Panc1 (cell line): Measurements from ENCODE around the gene APOBEC2. TPM values are rescaled to one million over a fixed set of nuclear protein-coding genes. Genes with fewer than 3 reads are reported as not detected.

ENCODE experiments used
- ATAC-seq: fragments of 200-7000 bp; cut with Tn5 transposase; 2 replicates; pipeline ENCODE4 v1.9.1; 2020; ENCODE audit warnings: mild to moderate bottlenecking, moderate library complexity
- BruUV-seq: library from RNA; stranded (reverse); fragments of 400-500 nt; replicated peaks from 2 replicates; lab custom pipeline; 2021; lab: Mats Ljungman, UMichigan
- CTCF ChIA-PET: fragments of 300-600 bp; sonication (Branson Sonifier 250); formaldehyde crosslinking; loops from one replicate; lab custom pipeline; 2022; ENCODE audit warnings: antibody characterized with exemption; lab: Charles Lee
- POLR2A ChIA-PET: fragments of 300-600 bp; sonication (Branson Sonifier 250); formaldehyde crosslinking; loops from one replicate; lab custom pipeline; 2022; ENCODE audit warnings: antibody characterized with exemption; lab: Charles Lee
- DNase-seq: peaks from one replicate; pipeline ENCODE4 v3.0.0-alpha.2; 2010; ENCODE audit warnings: low read depth, low spot score
- H3K27ac ChIP-seq: 2 replicates; pipeline ENCODE4 v1.5.1; 2011; ENCODE audit warnings: mild to moderate bottlenecking, low read length, inconsistent platforms
- H3K27me3 ChIP-seq: fragments of 200-500 bp; sonication (Bioruptor generic); 2 replicates; pipeline ENCODE4 v1.6.0; 2014; ENCODE audit warnings: low read length, inconsistent platforms; ENCODE audit not compliant: control insufficient read depth, insufficient read depth
- H3K36me3 ChIP-seq: fragments of 200-500 bp; sonication (Bioruptor generic); 2 replicates; pipeline ENCODE4 v1.5.1; 2014; ENCODE audit warnings: inconsistent platforms, mild to moderate bottlenecking, low read length, moderate library complexity; ENCODE audit not compliant: control insufficient read depth, insufficient read depth
- H3K4me1 ChIP-seq: 2 replicates; pipeline ENCODE4 v1.5.1; 2011; ENCODE audit warnings: inconsistent platforms, mild to moderate bottlenecking, low read length, moderate library complexity; ENCODE audit not compliant: control insufficient read depth, insufficient read depth
- H3K4me3 ChIP-seq, 2 experiments: 2 replicates each; pipeline ENCODE4 v1.5.1; 2011 to 2012; ENCODE audit warnings: low read depth in 2 of 2, low read length in 2 of 2, mild to moderate bottlenecking in 2 of 2, inconsistent platforms in 1 of 2, moderate library complexity in 1 of 2
- H3K9me3 ChIP-seq: fragments of 200-500 bp; sonication (Bioruptor generic); 2 replicates; pipeline ENCODE4 v1.5.1; 2014; ENCODE audit warnings: low read depth, mild to moderate bottlenecking, inconsistent platforms, low read length, moderate library complexity; ENCODE audit not compliant: control insufficient read depth, insufficient read depth
- CTCF ChIP-seq: fragments of 450-650 bp; IDR thresholded peaks from 2 replicates; pipeline ENCODE4 v1.5.1; 2017; ENCODE audit warnings: mild to moderate bottlenecking
- POLR2AphosphoS5 ChIP-seq: IDR thresholded peaks from 2 replicates; pipeline ENCODE4 v1.6.1; 2012; ENCODE audit warnings: mild to moderate bottlenecking, low read depth, low read length, moderate library complexity
- REST ChIP-seq, 2 experiments: IDR thresholded peaks; 2 replicates each; pipeline ENCODE4 v1.6.1; 2011 to 2012; ENCODE audit warnings: low read depth in 2 of 2, control low read depth in 1 of 2, low read length in 1 of 2, mild to moderate bottlenecking in 1 of 2, moderate library complexity in 1 of 2; ENCODE audit not compliant: insufficient read depth in 1 of 2
- SIN3A ChIP-seq: IDR thresholded peaks from 2 replicates; pipeline ENCODE4 v1.6.1; 2012; ENCODE audit warnings: low read depth, mild to moderate bottlenecking, low read length, moderate library complexity, borderline replicate concordance; ENCODE audit not compliant: insufficient read depth
- TCF7L2 ChIP-seq: IDR thresholded peaks from 2 replicates; pipeline ENCODE4 v1.6.1; 2011; ENCODE audit warnings: mild to moderate bottlenecking, low read depth, low read length, inconsistent platforms
- in situ Hi-C: cut with HindIII; loops from 2 replicates; pipeline ENCODE4 v1.10.0; 2016; ENCODE audit warnings: low sequenced_read_pairs, low pct_unique_long_range_greater_than_20kb
- intact Hi-C: fragments of 100-400 bp; cut with micrococcal nuclease; formaldehyde crosslinking; loops from one replicate; pipeline ENCODE4 v1.10.0; 2022; ENCODE audit not compliant: unreplicated experiment
- total RNA-seq: library from RNA; stranded (reverse); gene quantifications from one replicate; pipeline ENCODE4 v1.2.1, GENCODE V29; 2021; ENCODE audit not compliant: unreplicated experiment

The APOBEC2 gene
- total RNA-seq, 1 experiment from 2014 or later: not detected

GRCh38 chr6:41032830-41033229 is 20.2 kb upstream of the APOBEC2 start:
- ATAC-seq: no peak
- CTCF ChIA-PET: no interaction called here
- DNase-seq: no peak
- Histone ChIP-seq H3K4me3 (no peak overlapping the region), H3K27me3 (no peaks in the 10 kb centered on the region; the same call in 1 of the 2 replicates), H3K9me3 (no peaks in the 10 kb centered on the region), H3K4me1 (peaks cover 6% of the 10 kb centered on the region; the same call in 1 of the 2 replicates), H3K36me3 (no peaks in the 10 kb centered on the region), H3K27ac (no peak overlapping the region)
- TF ChIP-seq SIN3A: no peak
- no peak for TF ChIP-seq REST (IDR thresholded peaks at IDR 0.05; ENCODE audit: insufficient read depth in 1 of 2, low read depth in 2 of 2, low read length in 1 of 2)
- no peak for TF ChIP-seq POLR2AphosphoS5
- no peak for TF ChIP-seq CTCF
- TF ChIP-seq TCF7L2: no peak
- no TSS peak for BruUV-seq
- POLR2A ChIA-PET: no interaction called here
- intact Hi-C loops: no loop called here
- in situ Hi-C loops: no loop called here

GRCh38 chr6:41033776-41034175 is 19.2 kb upstream of the APOBEC2 start:
- Histone ChIP-seq H3K9me3 (no peaks in the 10 kb centered on the region), H3K36me3 (no peaks in the 10 kb centered on the region), H3K4me3 (no peak overlapping the region), H3K27me3 (no peaks in the 10 kb centered on the region; the same call in 1 of the 2 replicates), H3K27ac (no peak overlapping the region), H3K4me1 (peaks cover under 1% of the 10 kb centered on the region; the same call in 1 of the 2 replicates)
- POLR2A ChIA-PET: no interaction called here
- DNase-seq (no peak), ATAC-seq (no peak)
- in situ Hi-C loops: no loop called here
- TF ChIP-seq TCF7L2: no peak
- no peak for TF ChIP-seq POLR2AphosphoS5
- TF ChIP-seq CTCF: no peak
- no peak for TF ChIP-seq SIN3A
- no peak for TF ChIP-seq REST (IDR thresholded peaks at IDR 0.05; ENCODE audit: insufficient read depth in 1 of 2, low read depth in 2 of 2, low read length in 1 of 2)
- CTCF ChIA-PET: no interaction called here
- intact Hi-C loops: no loop called here
- BruUV-seq: no TSS peak
